Stomach (tissue), 4 donors: ENCODE results near the gene CIAO3.

Experiments
- EP300 ChIP-seq: sonication (generic); formaldehyde crosslinking; IDR thresholded peaks from one replicate; pipeline ENCODE4 v1.6.1; 2017; ENCODE audit warnings: antibody characterized with exemption
- POLR2A ChIP-seq, 4 donors: fragments of 450-650 bp; IDR thresholded peaks; one replicate each; pipeline ENCODE4 v1.6.1; 2016; ENCODE audit warnings: antibody characterized with exemption in 4 of 4, control low read depth in 2 of 4, mild to moderate bottlenecking in 1 of 4, moderate library complexity in 1 of 4
- POLR2AphosphoS5 ChIP-seq, 3 donors: sonication (generic); formaldehyde crosslinking; IDR thresholded peaks; one replicate each; pipeline ENCODE4 v1.6.1; 2016; ENCODE audit warnings: antibody characterized with exemption in 3 of 3
- TF ChIP-seq, protein P1 (sequence below), 7 experiments: fragments of 450-650 bp in 4 of 7; fragments of 200-600 bp in 3 of 7; sonication (generic) in 3 of 7; IDR thresholded peaks; one replicate each; pipeline ENCODE4 v1.5.1; 2016 to 2019; ENCODE audit warnings: antibody characterized with exemption in 7 of 7, control low read depth in 2 of 7, mild to moderate bottlenecking in 1 of 7

DNA sequence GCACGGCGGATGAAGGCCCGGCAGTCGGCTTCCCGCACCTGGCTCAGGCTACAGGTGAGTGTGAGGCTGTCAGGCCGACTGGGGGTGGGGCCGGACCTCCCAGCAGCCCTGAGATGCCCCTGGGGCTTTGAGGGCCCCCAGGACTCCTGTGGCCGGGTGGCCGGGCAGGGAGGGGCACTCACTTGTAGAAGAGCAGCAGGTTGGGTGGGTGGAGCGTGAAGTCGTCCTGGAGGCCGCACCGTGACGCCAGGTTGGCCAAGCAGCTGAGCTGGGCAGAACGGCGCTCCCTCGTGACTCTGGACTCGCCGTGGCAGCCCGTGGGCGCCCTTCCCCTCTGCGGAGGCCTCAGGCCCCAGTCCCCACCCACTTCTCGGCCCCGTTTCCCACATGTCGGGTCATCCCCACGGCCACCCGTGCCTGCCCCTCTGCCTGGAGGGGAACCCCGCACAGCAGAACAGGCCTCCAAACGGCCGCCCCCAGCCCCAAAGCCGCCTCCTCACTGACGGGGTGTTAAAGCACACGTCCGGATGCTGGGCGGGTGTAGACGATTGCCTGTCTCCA is 34.5 kb upstream of the CIAO3 start:
- TF ChIP-seq, protein P1, sequence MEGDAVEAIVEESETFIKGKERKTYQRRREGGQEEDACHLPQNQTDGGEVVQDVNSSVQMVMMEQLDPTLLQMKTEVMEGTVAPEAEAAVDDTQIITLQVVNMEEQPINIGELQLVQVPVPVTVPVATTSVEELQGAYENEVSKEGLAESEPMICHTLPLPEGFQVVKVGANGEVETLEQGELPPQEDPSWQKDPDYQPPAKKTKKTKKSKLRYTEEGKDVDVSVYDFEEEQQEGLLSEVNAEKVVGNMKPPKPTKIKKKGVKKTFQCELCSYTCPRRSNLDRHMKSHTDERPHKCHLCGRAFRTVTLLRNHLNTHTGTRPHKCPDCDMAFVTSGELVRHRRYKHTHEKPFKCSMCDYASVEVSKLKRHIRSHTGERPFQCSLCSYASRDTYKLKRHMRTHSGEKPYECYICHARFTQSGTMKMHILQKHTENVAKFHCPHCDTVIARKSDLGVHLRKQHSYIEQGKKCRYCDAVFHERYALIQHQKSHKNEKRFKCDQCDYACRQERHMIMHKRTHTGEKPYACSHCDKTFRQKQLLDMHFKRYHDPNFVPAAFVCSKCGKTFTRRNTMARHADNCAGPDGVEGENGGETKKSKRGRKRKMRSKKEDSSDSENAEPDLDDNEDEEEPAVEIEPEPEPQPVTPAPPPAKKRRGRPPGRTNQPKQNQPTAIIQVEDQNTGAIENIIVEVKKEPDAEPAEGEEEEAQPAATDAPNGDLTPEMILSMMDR (IDR thresholded peaks at IDR 0.05): no peak
- TF ChIP-seq POLR2AphosphoS5 (IDR thresholded peaks at IDR 0.05): no peak
- TF ChIP-seq POLR2A (IDR thresholded peaks at IDR 0.05): no peak
- TF ChIP-seq EP300: no peak
